ENCODE results near the gene AUTS2. TPM values are rescaled to one million over a fixed set of nuclear protein-coding genes. Genes with fewer than 3 reads are reported as not detected.

AUTS2 gene
- total and polyA plus RNA-seq, 9 of the 15 experiments (the other 6 are each of a cell fraction or from before 2014, with no cell fraction given), result 0.58 TPM; not detected in 8

GRCh38 chr7:69751026-69751425, 152.8 kb downstream of the AUTS2 start:
- H3K4me1 ChIP-seq (replicated peaks in 1 of 2; ENCODE audit: control insufficient read depth in 2 of 2, insufficient read depth in 2 of 2, low read length in 2 of 2), result no peaks in the 10 kb centered on the region
- no peak for ATAC-seq
- no peak overlapping the region for H2AFZ ChIP-seq (ENCODE audit: low read depth, low read length)
- no peak overlapping the region for H3K4me2 ChIP-seq (ENCODE audit: insufficient read depth, low read length)
- no peak for DNase-seq (ENCODE audit: extremely low read depth in 1 of 4, low spot score in 3 of 4)
- no peak overlapping the region for H3K4me3 ChIP-seq
- H3K9me1 ChIP-seq (ENCODE audit: control insufficient read depth, insufficient read depth, low read length), result no peaks in the 10 kb centered on the region
- no peaks in the 10 kb centered on the region for H3K79me2 ChIP-seq (ENCODE audit: control insufficient read depth, insufficient read depth, low read length)
- BruUV-seq (replicated peaks), result no TSS peak
- 0% methylated on average over 1 of the region's 1 CpG for WGBS (ENCODE audit: insufficient coverage, low coverage, missing lambda C conversion rate)
- FAIRE-seq, result no peak
- CTCF ChIA-PET (ENCODE audit: low intra/inter-chr PET ratio), result no interaction called here
- peaks cover 0 to 2% of the 10 kb centered on the region in 2 experiments; a peak in 1 of 5 replicates for H3K27me3 ChIP-seq (ENCODE audit: control insufficient read depth in 2 of 2, insufficient read depth in 2 of 2, low read length in 2 of 2)
- no peak for TF ChIP-seq HDAC2 (IDR thresholded peaks at IDR 0.05)
- no peak for TF ChIP-seq ATF7 (IDR thresholded peaks at IDR 0.05)
- TF ChIP-seq CREB1 (IDR thresholded peaks at IDR 0.05), result no peak
- TF ChIP-seq CREB1 (CRISPR knock-in tag; IDR thresholded peaks at IDR 0.05), result no peak
- H4K20me1 ChIP-seq (replicated peaks; ENCODE audit: control insufficient read depth, insufficient read depth, low read length), result no peaks in the 10 kb centered on the region
- no peaks in the 10 kb centered on the region for H3K36me3 ChIP-seq (ENCODE audit: control insufficient read depth, insufficient read depth, low read length)
- in situ Hi-C loops (cut with MboI), result no loop called here
- no peak overlapping the region for H3K27ac ChIP-seq (ENCODE audit: extremely low read depth, low read depth, low read length)
- POLR2A ChIA-PET, result no interaction called here
- no peak overlapping the region for H3K9ac ChIP-seq (ENCODE audit: insufficient read depth in 1 of 2, low read depth in 2 of 2, low read length in 2 of 2)
- intact Hi-C loops (cut with micrococcal nuclease), result no loop called here
- no peaks in the 10 kb centered on the region for H3K9me3 ChIP-seq (replicated peaks; ENCODE audit: control insufficient read depth, insufficient read depth, low read depth, low read length)

DNA sequence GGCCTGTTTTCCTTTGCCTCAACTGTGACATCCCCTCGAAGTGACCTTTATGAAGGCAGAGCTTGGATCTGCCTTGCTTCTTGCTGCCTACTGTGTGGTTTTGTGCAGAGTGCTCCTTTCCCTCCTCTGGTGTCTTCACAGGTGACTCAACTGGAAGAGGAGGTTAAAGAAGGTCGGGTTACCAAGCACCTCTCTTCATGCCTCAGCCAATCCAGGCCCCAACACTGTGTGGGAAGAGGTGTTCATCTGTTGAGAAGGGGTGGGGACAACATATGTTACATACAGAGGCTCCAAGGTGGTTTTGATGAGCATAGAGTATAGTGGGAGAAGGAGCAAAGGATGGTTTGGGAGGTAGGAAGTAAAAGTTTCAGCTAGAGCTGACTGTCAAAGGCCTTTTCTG, 155.7 kb downstream of the AUTS2 start:
- no peak for ATAC-seq
- intact Hi-C loops (cut with micrococcal nuclease), result no loop called here
- no peak for TF ChIP-seq MXD1 (CRISPR knock-in tag; IDR thresholded peaks at IDR 0.05; ENCODE audit: borderline replicate concordance, poor library complexity, severe bottlenecking)
- no peak for TF ChIP-seq MAZ (CRISPR knock-in tag; conservative IDR thresholded peaks at IDR 0.05 in 1 of 2, IDR thresholded peaks at IDR 0.05 in 1 of 2)
- TF ChIP-seq FOXJ3 (CRISPR knock-in tag; IDR thresholded peaks at IDR 0.05), result no peak
- TF ChIP-seq HDGF (IDR thresholded peaks at IDR 0.05), result no peak
- TF ChIP-seq HDAC2 (IDR thresholded peaks at IDR 0.05), result no peak
- no peak for TF ChIP-seq CHD2 (IDR thresholded peaks at IDR 0.05; ENCODE audit: low read depth, low read length)
- TF ChIP-seq HNRNPL (IDR thresholded peaks at IDR 0.05; ENCODE audit: low read depth, low read length), result no peak
- TF ChIP-seq ZNF354B (CRISPR knock-in tag; IDR thresholded peaks at IDR 0.05), result no peak
- no peak for TF ChIP-seq GABPB1 (CRISPR knock-in tag; IDR thresholded peaks at IDR 0.05)
- TF ChIP-seq FUS (optimal IDR thresholded peaks at IDR 0.05; ENCODE audit: low read depth, low read length), result no peak
- no peak for TF ChIP-seq ZNF280B (CRISPR knock-in tag; IDR thresholded peaks at IDR 0.05)
- no peak for TF ChIP-seq SMARCA4 (IDR thresholded peaks at IDR 0.05)
- TF ChIP-seq, protein P1, sequence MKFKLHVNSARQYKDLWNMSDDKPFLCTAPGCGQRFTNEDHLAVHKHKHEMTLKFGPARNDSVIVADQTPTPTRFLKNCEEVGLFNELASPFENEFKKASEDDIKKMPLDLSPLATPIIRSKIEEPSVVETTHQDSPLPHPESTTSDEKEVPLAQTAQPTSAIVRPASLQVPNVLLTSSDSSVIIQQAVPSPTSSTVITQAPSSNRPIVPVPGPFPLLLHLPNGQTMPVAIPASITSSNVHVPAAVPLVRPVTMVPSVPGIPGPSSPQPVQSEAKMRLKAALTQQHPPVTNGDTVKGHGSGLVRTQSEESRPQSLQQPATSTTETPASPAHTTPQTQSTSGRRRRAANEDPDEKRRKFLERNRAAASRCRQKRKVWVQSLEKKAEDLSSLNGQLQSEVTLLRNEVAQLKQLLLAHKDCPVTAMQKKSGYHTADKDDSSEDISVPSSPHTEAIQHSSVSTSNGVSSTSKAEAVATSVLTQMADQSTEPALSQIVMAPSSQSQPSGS (CRISPR knock-in tag; IDR thresholded peaks at IDR 0.05), result no peak

More for the DNA sequence above, 155.7 kb downstream of the AUTS2 start:
- no peaks in the 10 kb centered on the region for H3K9me3 ChIP-seq (replicated peaks; ENCODE audit: control insufficient read depth, insufficient read depth, low read depth, low read length)
- in situ Hi-C loops (cut with MboI), result no loop called here
- no peaks in the 10 kb centered on the region for H3K79me2 ChIP-seq (ENCODE audit: control insufficient read depth, insufficient read depth, low read length)
- H3K27me3 ChIP-seq (ENCODE audit: control insufficient read depth in 2 of 2, insufficient read depth in 2 of 2, low read length in 2 of 2), result peaks cover 0 to 2% of the 10 kb centered on the region in 2 experiments; a peak in 1 of 5 replicates
- H3K4me1 ChIP-seq (replicated peaks in 1 of 2; ENCODE audit: control insufficient read depth in 2 of 2, insufficient read depth in 2 of 2, low read length in 2 of 2), result no peaks in the 10 kb centered on the region
- no peak for DNase-seq (ENCODE audit: extremely low read depth in 1 of 4, low spot score in 3 of 4)
- no peaks in the 10 kb centered on the region for H3K36me3 ChIP-seq (ENCODE audit: control insufficient read depth, insufficient read depth, low read length)
- FAIRE-seq, result no peak
- no peak overlapping the region for H3K4me2 ChIP-seq (ENCODE audit: insufficient read depth, low read length)
- no peak overlapping the region for H3K9ac ChIP-seq (ENCODE audit: insufficient read depth in 1 of 2, low read depth in 2 of 2, low read length in 2 of 2)
- BruUV-seq (replicated peaks), result no TSS peak
- no peaks in the 10 kb centered on the region for H3K9me1 ChIP-seq (ENCODE audit: control insufficient read depth, insufficient read depth, low read length)
- ChIA-PET CTCF (ENCODE audit: low intra/inter-chr PET ratio) (no interaction called here), POLR2A (no interaction called here)
- 0% methylated on average over 2 of the region's 2 CpGs for WGBS (ENCODE audit: insufficient coverage, low coverage, missing lambda C conversion rate)
- H3K4me3 ChIP-seq, result no peak overlapping the region
- H2AFZ ChIP-seq (ENCODE audit: low read depth, low read length), result no peak overlapping the region
- no peak overlapping the region for H3K27ac ChIP-seq (ENCODE audit: extremely low read depth, low read depth, low read length)
- 0 out of 2 replicates have a peak, but pooled peaks cover 3% of the 10 kb centered on the region for H4K20me1 ChIP-seq (replicated peaks; ENCODE audit: control insufficient read depth, insufficient read depth, low read length)
